A549 (cell line): Measurements from ENCODE around the gene L3MBTL4.

Experiments
- CHD4 ChIP-seq: fragments of 200-600 bp; sonication (generic); IDR thresholded peaks from 2 replicates; pipeline ENCODE4 v1.6.1; 2016; ENCODE audit warnings: antibody characterized with exemption, mild to moderate bottlenecking, borderline replicate concordance
- MAFK ChIP-seq: fragments of 450-650 bp; IDR thresholded peaks from 2 replicates; pipeline ENCODE4 v1.6.1; 2014; ENCODE audit not compliant: partially characterized antibody
- MYC ChIP-seq: IDR thresholded peaks from 2 replicates; pipeline ENCODE4 v1.6.1; 2012; ENCODE audit warnings: mild to moderate bottlenecking, inconsistent platforms, low read length, improper control_type of control experiment, borderline replicate concordance
- POLR2AphosphoS2 ChIP-seq: conservative IDR thresholded peaks from 2 replicates; pipeline ENCODE4 v1.6.1; 2012; ENCODE audit warnings: low read length, improper control_type of control experiment, inconsistent platforms
- RFX5 ChIP-seq: fragments of 450-650 bp; IDR thresholded peaks from 2 replicates; pipeline ENCODE4 v1.7.1; 2014; ENCODE audit warnings: antibody characterized with exemption, mild to moderate bottlenecking, moderate library complexity
- TF ChIP-seq, protein P1 (sequence below): fragments of >200 bp; sonication (Bioruptor Twin); formaldehyde crosslinking; IDR thresholded peaks from 3 replicates; pipeline ENCODE4 v1.5.1; 2016
- TF ChIP-seq, protein P2 (sequence below): IDR thresholded peaks from 2 replicates; pipeline ENCODE4 v1.6.1; 2012
- TF ChIP-seq, protein P3 (sequence below): fragments of 450-650 bp; IDR thresholded peaks from 2 replicates; pipeline ENCODE4 v1.6.1; 2014; ENCODE audit warnings: antibody characterized with exemption
- TF ChIP-seq, protein P4 (sequence below): fragments of 150-350 bp; IDR thresholded peaks from 2 replicates; pipeline ENCODE4 v1.6.1; 2014; ENCODE audit warnings: low read depth, mild to moderate bottlenecking, low read length
- TF ChIP-seq, protein P5 (sequence below): fragments of 200-600 bp; sonication (generic); IDR thresholded peaks from 2 replicates; pipeline ENCODE4 v1.6.1; 2016; ENCODE audit warnings: antibody characterized with exemption, mild to moderate bottlenecking, moderate library complexity

DNA sequence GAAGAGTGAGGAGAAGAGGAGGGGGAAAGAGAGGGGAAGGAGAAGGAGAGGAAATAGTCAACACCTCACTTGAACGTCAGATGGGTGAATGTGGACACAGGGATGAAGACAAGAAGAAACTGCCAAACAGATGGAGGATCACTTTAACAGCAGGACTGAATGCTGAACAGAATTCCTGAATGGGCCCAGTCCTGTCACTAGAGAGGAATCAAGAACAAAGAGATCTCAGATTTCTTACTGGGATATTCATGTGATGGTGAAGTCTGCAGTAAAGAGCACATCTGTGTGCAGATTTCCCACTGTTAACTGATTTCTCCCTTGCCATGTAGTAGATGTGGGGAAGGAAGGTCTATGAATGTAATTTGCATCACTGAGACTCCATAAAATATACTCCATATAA lies 135.4 kb downstream of the L3MBTL4 start:
- no peak for TF ChIP-seq RFX5
- TF ChIP-seq, protein P1, sequence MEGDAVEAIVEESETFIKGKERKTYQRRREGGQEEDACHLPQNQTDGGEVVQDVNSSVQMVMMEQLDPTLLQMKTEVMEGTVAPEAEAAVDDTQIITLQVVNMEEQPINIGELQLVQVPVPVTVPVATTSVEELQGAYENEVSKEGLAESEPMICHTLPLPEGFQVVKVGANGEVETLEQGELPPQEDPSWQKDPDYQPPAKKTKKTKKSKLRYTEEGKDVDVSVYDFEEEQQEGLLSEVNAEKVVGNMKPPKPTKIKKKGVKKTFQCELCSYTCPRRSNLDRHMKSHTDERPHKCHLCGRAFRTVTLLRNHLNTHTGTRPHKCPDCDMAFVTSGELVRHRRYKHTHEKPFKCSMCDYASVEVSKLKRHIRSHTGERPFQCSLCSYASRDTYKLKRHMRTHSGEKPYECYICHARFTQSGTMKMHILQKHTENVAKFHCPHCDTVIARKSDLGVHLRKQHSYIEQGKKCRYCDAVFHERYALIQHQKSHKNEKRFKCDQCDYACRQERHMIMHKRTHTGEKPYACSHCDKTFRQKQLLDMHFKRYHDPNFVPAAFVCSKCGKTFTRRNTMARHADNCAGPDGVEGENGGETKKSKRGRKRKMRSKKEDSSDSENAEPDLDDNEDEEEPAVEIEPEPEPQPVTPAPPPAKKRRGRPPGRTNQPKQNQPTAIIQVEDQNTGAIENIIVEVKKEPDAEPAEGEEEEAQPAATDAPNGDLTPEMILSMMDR: no peak
- no peak for TF ChIP-seq CHD4
- TF ChIP-seq, protein P2, sequence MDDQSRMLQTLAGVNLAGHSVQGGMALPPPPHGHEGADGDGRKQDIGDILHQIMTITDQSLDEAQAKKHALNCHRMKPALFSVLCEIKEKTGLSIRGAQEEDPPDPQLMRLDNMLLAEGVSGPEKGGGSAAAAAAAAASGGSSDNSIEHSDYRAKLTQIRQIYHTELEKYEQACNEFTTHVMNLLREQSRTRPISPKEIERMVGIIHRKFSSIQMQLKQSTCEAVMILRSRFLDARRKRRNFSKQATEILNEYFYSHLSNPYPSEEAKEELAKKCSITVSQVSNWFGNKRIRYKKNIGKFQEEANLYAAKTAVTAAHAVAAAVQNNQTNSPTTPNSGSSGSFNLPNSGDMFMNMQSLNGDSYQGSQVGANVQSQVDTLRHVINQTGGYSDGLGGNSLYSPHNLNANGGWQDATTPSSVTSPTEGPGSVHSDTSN: no peak
- TF ChIP-seq, protein P3, sequence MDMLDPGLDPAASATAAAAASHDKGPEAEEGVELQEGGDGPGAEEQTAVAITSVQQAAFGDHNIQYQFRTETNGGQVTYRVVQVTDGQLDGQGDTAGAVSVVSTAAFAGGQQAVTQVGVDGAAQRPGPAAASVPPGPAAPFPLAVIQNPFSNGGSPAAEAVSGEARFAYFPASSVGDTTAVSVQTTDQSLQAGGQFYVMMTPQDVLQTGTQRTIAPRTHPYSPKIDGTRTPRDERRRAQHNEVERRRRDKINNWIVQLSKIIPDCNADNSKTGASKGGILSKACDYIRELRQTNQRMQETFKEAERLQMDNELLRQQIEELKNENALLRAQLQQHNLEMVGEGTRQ: no peak
- TF ChIP-seq, protein P4, sequence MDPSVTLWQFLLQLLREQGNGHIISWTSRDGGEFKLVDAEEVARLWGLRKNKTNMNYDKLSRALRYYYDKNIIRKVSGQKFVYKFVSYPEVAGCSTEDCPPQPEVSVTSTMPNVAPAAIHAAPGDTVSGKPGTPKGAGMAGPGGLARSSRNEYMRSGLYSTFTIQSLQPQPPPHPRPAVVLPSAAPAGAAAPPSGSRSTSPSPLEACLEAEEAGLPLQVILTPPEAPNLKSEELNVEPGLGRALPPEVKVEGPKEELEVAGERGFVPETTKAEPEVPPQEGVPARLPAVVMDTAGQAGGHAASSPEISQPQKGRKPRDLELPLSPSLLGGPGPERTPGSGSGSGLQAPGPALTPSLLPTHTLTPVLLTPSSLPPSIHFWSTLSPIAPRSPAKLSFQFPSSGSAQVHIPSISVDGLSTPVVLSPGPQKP: no peak
- TF ChIP-seq, protein P5, sequence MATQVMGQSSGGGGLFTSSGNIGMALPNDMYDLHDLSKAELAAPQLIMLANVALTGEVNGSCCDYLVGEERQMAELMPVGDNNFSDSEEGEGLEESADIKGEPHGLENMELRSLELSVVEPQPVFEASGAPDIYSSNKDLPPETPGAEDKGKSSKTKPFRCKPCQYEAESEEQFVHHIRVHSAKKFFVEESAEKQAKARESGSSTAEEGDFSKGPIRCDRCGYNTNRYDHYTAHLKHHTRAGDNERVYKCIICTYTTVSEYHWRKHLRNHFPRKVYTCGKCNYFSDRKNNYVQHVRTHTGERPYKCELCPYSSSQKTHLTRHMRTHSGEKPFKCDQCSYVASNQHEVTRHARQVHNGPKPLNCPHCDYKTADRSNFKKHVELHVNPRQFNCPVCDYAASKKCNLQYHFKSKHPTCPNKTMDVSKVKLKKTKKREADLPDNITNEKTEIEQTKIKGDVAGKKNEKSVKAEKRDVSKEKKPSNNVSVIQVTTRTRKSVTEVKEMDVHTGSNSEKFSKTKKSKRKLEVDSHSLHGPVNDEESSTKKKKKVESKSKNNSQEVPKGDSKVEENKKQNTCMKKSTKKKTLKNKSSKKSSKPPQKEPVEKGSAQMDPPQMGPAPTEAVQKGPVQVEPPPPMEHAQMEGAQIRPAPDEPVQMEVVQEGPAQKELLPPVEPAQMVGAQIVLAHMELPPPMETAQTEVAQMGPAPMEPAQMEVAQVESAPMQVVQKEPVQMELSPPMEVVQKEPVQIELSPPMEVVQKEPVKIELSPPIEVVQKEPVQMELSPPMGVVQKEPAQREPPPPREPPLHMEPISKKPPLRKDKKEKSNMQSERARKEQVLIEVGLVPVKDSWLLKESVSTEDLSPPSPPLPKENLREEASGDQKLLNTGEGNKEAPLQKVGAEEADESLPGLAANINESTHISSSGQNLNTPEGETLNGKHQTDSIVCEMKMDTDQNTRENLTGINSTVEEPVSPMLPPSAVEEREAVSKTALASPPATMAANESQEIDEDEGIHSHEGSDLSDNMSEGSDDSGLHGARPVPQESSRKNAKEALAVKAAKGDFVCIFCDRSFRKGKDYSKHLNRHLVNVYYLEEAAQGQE: no peak
- no peak for TF ChIP-seq MAFK
- TF ChIP-seq POLR2AphosphoS2: no peak
- no peak for TF ChIP-seq MYC
